NCI-H748 (cell line): Measurements from ENCODE around the gene CPEB2.

Experiments
- DNase-seq: peaks from one replicate; lab custom pipeline; 2025; ENCODE audit not compliant: unreplicated experiment; lab: John Stamatoyannopoulos, UW

The CPEB2 gene

GRCh38 chr4:15001869-15002658 lies at the start of gene CPEB2:
Gene CPEB2, plus strand, starts transcription at chr4:15002481. Its CDS starts 193 bp downstream, at chr4:15002674.
- DNase-seq: peak; percentile 95

- no peak for DNase-seq
Measured at GRCh38 chr4:14958436-14958835, 43.8 kb upstream of the CPEB2 start.

- DNase-seq: no peak
Measured at GRCh38 chr4:14961292-14961691, 41.0 kb upstream of the CPEB2 start.

GRCh38 chr4:14965071-14965470 lies 37.2 kb upstream of the CPEB2 start:
- no peak for DNase-seq

DNA sequence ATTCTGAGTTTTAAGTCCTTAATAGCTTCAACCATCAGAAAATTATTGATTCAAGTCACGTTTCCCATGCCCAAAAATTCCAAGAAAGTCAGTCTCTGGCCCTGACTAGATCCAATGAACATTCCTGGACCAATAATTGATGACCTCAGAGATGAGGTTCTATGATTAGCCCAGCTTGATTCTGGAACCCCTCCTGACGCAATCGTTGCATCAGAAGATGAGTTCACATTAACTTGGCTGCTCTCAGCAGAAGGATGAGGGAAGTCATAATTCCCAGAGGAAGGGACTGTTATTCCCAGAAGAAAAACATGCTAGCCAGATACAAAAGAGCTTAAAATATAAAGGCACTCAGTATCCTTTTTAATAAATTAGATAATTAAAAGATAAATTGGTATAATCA lies 34.3 kb upstream of the CPEB2 start:
- no peak for DNase-seq

- no peak for DNase-seq
Measured at GRCh38 chr4:14977830-14978229, 24.5 kb upstream of the CPEB2 start.

DNA sequence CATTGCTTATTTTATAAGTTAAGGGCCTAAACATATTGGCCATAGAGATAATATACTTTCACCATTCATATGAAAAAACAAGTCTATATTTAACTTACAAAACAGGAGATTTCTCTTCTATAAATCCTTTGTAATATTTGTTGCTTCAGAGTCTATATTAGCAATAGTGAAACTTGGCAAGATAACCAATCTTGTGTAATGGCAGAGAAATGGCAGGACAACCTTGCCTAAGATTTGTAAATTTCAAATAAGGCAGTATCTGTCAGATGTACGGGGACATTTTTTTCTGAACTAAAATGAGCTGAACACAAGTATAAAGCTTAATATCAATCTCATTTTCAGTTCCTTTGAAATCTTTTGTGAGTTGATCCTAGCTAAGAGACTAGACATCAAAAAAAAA lies 17.8 kb upstream of the CPEB2 start:
- no peak for DNase-seq

- no peak for DNase-seq
Measured at GRCh38 chr4:14985161-14985560, 17.1 kb upstream of the CPEB2 start.

GRCh38 chr4:14985843-14986242 lies 16.4 kb upstream of the CPEB2 start:
- DNase-seq: no peak

- no peak for DNase-seq
Measured at GRCh38 chr4:14987054-14987453, 15.2 kb upstream of the CPEB2 start.

DNA sequence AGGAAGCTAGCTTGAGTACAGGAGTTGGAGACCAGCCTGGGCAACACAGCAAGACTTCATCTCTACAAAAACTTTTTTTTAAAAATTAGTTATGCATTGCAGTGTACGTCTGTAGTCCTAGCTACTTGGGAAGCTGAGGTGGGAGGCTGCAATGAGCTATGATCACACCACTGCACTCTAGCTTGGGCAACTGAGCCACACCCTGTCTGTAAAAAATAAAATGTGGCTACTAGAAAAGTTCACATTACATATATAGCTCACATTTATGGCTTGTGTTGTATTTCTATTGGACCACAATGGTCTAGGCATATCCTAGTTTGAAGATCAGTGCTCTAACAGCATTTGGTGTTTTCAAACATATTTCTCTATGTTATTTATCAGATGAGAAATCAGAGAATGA lies 11.8 kb upstream of the CPEB2 start:
- no peak for DNase-seq

- no peak for DNase-seq
Measured at GRCh38 chr4:14994242-14994641, 8.0 kb upstream of the CPEB2 start.

DNA sequence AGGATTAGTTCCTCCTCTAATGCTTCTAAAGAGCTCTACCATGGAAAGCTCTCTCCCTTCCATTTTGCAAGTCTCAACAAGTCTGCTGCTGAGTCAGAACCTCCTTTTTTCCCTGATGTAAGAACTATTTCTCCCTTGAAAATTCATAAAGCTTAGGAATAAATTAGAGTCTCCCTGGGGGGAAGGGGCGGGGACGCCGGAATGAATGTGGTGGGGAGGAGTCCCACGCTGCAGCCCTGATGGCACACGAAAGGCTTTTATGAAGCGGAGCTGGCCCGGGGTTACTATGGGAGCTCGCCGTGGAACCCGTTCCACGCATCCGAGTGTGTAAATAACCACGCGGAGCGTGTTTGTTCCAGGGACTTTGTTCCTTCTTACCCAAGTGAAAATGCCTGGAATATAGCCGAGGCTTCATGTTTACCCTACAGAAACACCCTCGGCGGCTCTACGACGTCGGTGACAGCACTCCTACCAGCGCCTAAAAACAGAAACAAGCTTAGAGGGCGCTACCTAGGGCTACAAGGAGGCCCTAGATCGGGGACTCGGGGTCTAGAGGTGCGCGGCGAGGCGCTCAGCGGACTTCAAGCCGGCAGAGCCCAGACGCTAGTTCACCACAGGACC lies 923 bp upstream of the CPEB2 start:
- DNase-seq: peak; percentile 77

DNA sequence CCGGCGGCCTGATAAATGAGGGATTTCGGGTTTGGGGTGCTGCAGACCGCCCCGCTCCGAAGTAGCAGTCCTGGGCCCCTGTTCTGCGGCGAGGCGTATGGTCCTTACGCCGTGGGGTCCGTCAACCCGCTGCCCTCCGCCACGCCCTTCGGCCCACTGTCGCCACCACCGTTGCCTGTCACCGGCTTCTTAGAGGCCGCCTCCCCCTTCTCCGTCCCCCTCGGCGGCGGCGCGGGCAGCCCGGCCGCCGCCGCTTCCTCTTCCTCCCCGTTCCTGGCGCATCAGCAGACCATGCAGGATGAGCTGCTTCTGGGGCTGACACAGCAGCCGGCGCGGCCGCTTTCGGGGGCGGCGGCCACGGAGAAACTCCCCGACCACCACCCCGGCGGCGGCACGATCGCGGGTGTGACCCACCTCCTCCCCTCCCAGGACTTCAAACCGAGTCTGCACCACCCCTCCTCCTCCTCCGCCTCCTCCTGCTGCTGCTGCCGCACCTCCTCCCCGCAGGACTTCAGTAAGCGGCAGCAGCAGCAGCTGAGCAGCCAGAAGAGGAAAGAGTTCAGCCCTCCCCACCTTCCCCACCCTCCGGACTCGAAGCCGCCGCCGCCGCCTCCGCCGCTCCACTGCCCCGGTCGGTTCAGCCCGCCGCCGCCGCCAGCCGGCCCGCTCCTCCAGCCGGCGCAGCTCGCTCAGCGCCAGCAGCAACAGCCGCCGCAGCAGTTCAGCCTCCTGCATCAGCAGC lies 549 bp downstream of the CPEB2 start:
- peak; percentile 83 for DNase-seq

DNA sequence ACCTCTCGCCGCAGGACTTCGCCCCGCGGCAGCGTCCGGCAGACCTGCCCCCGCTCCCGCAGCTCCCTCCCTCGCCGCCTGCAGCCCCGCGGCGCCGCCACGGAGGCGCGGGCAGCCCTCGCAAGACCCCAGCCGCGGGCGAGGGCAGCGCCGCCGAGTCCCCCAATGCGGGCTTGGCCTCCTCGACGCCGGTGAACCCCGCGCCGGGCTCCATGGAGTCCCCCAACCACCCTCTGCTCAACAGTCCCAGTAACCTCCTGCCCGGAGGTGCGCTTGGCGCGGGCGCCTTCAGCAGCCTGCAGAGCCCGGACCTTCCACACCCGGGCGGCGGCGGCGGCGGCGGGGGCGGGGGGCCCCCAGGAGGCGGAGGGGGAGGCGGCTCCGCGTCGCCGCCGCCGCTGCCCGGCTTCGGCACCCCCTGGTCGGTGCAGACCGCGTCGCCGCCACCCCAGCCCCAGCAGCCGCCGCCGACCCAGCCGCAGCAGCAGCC lies 1.2 kb downstream of the CPEB2 start:
- DNase-seq: peak; percentile 68

- DNase-seq: peak; percentile 56
Measured at GRCh38 chr4:15003891-15004738, 1.8 kb downstream of the CPEB2 start.

DNA sequence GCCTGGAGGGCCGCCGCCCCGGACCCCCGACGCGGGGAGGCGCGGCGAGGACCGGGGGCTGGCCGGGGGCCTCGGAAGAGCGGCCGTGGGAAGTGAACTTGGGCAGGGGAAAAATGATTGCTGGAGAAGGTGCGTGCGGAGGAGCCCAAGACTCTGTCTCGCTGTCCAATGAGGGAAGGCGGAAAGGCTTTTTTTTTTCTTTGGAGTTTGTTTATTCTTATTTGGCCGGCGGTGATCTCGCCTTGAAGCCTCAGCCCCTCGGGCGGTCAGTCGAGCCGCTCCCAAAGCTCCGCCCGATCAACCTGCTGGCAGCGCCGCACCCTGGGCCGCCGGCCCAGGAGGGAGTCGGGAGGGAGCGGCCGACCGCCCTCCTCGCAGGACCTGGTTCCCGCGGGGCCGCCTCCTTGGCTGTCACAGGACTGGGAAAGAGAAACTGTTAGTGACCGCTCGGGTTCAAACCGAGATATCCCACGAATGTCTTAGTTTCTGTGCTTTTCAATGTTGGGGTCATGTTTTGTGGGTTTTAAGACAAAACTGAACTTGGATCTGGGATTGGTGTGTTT lies 2.5 kb downstream of the CPEB2 start:
- peak; percentile 59 for DNase-seq

DNA sequence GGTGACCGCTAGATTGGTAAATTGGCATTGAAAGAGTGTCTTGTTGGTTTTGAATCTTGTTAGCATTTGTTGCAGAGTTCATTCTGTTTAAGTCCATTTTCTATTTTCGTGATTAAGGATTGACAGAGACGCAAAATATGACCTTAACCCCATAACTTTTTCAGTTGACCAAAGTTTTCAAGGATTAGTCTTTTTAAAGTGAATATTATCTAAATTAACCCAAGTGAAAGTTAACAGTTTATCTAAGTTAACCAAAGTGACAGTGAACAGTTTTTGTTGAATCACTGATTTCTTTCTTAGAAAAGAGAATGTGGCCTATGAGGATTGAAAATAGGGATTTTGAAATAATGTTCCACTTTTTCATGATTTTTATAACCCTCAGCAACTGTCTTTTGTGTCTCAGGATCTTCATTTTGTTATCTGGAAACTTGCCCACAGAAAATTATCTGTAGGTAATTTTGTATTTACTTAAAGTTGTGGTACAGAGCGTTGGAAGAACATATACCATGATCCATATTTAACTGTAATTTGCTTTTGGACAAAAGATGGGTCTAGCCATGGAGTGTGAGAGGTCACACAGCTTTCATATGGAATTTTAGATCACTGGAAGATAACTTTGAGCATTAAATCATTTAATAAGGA lies 3.3 kb downstream of the CPEB2 start:
- DNase-seq: no peak

DNA sequence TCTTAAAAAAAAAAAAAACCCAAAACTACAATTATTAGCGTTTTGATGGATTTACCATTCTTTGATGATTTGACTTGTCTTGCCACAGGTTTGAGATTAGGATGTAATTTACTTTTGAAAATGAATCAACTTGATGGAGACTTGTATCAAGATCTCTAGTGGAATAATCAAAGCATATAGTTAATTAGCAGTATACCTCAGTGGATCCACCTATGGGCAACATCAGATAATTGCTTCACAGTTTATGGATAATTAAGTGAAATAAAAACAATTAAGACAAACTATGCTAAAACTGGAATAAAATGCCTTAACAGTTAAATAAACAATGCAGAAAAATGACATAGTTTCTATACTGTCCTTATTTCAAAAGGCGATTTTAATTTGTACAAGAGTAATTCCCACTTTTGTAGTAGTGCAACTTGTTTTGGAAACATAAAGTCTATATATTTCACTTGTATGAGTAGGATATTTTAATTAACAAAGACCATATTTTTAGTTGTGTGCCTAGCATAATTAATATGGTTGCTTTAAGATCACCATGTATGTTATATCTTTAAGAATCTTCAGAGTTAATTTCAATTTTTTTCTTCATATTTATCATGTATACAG lies 4.2 kb downstream of the CPEB2 start:
- peak; percentile 15 for DNase-seq

GRCh38 chr4:15007201-15007600 lies 4.9 kb downstream of the CPEB2 start:
- DNase-seq: no peak
